ENCODE data around the gene C17orf67. TPM values are rescaled to one million over a fixed set of nuclear protein-coding genes. Genes with fewer than 3 reads are reported as not detected.

Gene C17orf67
- total and polyA plus RNA-seq, 2 of the 8 experiments (the other 6 are each of a cell fraction or from before 2014, with no cell fraction given), result 0.67 to 2.2 TPM

DNA sequence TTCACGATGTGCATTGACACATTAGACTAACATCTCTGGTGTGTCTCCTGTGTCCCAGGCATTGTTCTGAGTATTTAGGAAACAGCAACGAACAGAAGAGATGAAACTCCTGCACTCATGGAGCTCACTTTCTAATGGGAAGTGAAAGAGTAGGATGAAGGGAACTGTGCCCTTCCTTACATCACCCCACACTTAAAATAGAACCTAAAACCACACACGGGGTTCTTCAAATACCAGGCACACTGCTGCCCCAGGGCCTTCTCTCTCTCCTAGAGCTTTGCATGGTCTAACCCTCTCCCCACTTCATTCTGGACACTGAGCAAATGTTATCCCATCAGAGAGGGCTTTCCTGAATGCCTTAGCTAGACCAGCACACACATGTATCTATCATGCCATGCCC lies 46.4 kb upstream of the C17orf67 start:
- POLR2A ChIA-PET (ENCODE audit: partially characterized antibody), result interaction anchor here (2.0 kb wide), 1 partner anchor 11 kb away, joined by 5 read pairs; no protein-coding TSS in a partner anchor
- Histone ChIP-seq H3K79me1 (ENCODE audit: low read depth, low read length) (no peaks in the 10 kb centered on the region), H3K27ac (ENCODE audit: low read depth, low read length) (no peak overlapping the region), H3K14ac (ENCODE audit: insufficient read length) (no peak overlapping the region), H2BK15ac (ENCODE audit: low read length) (no peak overlapping the region), H2AFZ (ENCODE audit: low read length) (no peak overlapping the region), H3K23me2 (ENCODE audit: low read depth, low read length) (no peaks in the 10 kb centered on the region), H4K91ac (replicated peaks; ENCODE audit: insufficient read length, low read length) (no peak overlapping the region), H2BK5ac (ENCODE audit: low read depth, low read length) (no peak overlapping the region; the same call in 1 of the 2 replicates), H2AK5ac (ENCODE audit: low read depth, low read length) (no peak overlapping the region), H2BK12ac (ENCODE audit: low read depth, low read length) (no peak overlapping the region), H3K18ac (ENCODE audit: extremely low read depth, low read length) (no peak overlapping the region), H3K9ac (replicated peaks in 1 of 4; ENCODE audit: extremely low read depth in 1 of 4, low read depth in 3 of 4, low read length in 3 of 4) (no peak overlapping the region), H4K8ac (ENCODE audit: extremely low read depth, insufficient read depth, low read length) (no peak overlapping the region), H3K4me2 (ENCODE audit: insufficient read depth in 1 of 2, low read depth in 2 of 2, low read length in 2 of 2) (no peak overlapping the region), H3K4me1 (replicated peaks in 1 of 4; ENCODE audit: control insufficient read depth in 3 of 4, insufficient read depth in 4 of 4, low read length in 3 of 4) (no peaks in the 10 kb centered on the region), H2BK20ac (ENCODE audit: low read length) (no peak overlapping the region), H3K36me3 (ENCODE audit: control insufficient read depth in 2 of 4, insufficient read depth in 4 of 4, low read length in 3 of 4) (no peaks in the 10 kb centered on the region), H3K56ac (replicated peaks; ENCODE audit: insufficient read length, low read depth, low read length) (no peak overlapping the region), H4K5ac (ENCODE audit: insufficient read length, low read depth, low read length) (no peak overlapping the region), H3K4me3 (ENCODE audit: extremely low read depth in 1 of 4, insufficient read depth in 2 of 4, low read depth in 3 of 4, low read length in 4 of 4) (no peak overlapping the region), H3K23ac (ENCODE audit: insufficient read length) (no peak overlapping the region), H2BK120ac (replicated peaks; ENCODE audit: low read depth, low read length) (no peak overlapping the region), H3K79me2 (ENCODE audit: control insufficient read depth in 1 of 2, insufficient read depth in 2 of 2, low read length in 2 of 2) (no peaks in the 10 kb centered on the region), H4K20me1 (replicated peaks in 1 of 2; ENCODE audit: control insufficient read depth in 1 of 2, insufficient read depth in 2 of 2, low read length in 2 of 2) (no peaks in the 10 kb centered on the region), H3K9me3 (ENCODE audit: insufficient read depth in 2 of 2, low read depth in 1 of 2, low read length in 1 of 2) (no peaks in the 10 kb centered on the region), H3K27me3 (replicated peaks in 1 of 4; ENCODE audit: control insufficient read depth in 3 of 4, extremely low read depth in 1 of 4, insufficient read depth in 3 of 4, low read length in 3 of 4) (0 out of 7 replicates have a peak, but pooled peaks cover 0 to 3% (median under 1%) of the 10 kb centered on the region in 4 experiments), H3K4ac (replicated peaks; ENCODE audit: insufficient read length, low read depth, low read length) (no peak overlapping the region)
- CTCF ChIA-PET (ENCODE audit: partially characterized antibody), result interaction anchor here (0.6 to 2.2 kb wide), 9 partner anchors 9 to 360 kb away, joined by 3 to 9 read pairs (median 3); no protein-coding TSS in a partner anchor
- DNase-seq (ENCODE audit: low read depth in 1 of 2, low spot score in 2 of 2), result no peak
- TF ChIP-seq TAF1 (IDR thresholded peaks at IDR 0.05; ENCODE audit: low read depth, low read length), result no peak
- no peak for TF ChIP-seq FOSL1 (IDR thresholded peaks at IDR 0.05; ENCODE audit: insufficient read depth, low read depth, low read length)
- TF ChIP-seq, protein P1, sequence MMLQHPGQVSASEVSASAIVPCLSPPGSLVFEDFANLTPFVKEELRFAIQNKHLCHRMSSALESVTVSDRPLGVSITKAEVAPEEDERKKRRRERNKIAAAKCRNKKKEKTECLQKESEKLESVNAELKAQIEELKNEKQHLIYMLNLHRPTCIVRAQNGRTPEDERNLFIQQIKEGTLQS (IDR thresholded peaks at IDR 0.05; ENCODE audit: insufficient read depth, low read depth, low read length), result no peak
- no peak for TF ChIP-seq ZNF274 (IDR thresholded peaks at IDR 0.05; ENCODE audit: borderline replicate concordance, extremely low read depth, low read length)
- TF ChIP-seq CTCF (IDR thresholded peaks at IDR 0.05; ENCODE audit: control extremely low read depth in 1 of 3, insufficient read depth in 1 of 3, low read depth in 1 of 3, low read length in 3 of 3), result no peak
- TF ChIP-seq, protein P2, sequence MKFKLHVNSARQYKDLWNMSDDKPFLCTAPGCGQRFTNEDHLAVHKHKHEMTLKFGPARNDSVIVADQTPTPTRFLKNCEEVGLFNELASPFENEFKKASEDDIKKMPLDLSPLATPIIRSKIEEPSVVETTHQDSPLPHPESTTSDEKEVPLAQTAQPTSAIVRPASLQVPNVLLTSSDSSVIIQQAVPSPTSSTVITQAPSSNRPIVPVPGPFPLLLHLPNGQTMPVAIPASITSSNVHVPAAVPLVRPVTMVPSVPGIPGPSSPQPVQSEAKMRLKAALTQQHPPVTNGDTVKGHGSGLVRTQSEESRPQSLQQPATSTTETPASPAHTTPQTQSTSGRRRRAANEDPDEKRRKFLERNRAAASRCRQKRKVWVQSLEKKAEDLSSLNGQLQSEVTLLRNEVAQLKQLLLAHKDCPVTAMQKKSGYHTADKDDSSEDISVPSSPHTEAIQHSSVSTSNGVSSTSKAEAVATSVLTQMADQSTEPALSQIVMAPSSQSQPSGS (IDR thresholded peaks at IDR 0.05; ENCODE audit: low read length), result no peak
- FAIRE-seq, result no peak
- 89% methylated on average over 3 of the region's 3 CpGs; no CpG with 5 or more reads in 1 of the 2 experiments for WGBS, 2 experiments (ENCODE audit: extremely low coverage in 1 of 2, insufficient coverage in 1 of 2, insufficient read length in 1 of 2, insufficient replicate concordance in 2 of 2, low coverage in 1 of 2, low lambda C conversion rate in 2 of 2, missing lambda C conversion rate in 1 of 2)

All from H1 (cell line).